ENCODE measurements around the gene MYOCOS.
"Not testable (repeated sequence)": the region's sequence is repeated elsewhere in the genome, so short reads cannot be mapped to it uniquely, and the experiment has no call there.

The MYOCOS gene

GRCh38 chr1:171606402-171606941 lies 15.6 kb upstream of the MYOCOS start:
- H3K36me3 ChIP-seq (ENCODE audit: low read depth) = no peaks in the 10 kb centered on the region
- no peaks in the 10 kb centered on the region for H3K9me3 ChIP-seq (ENCODE audit: severe bottlenecking)
- H3K27me3 ChIP-seq (ENCODE audit: insufficient read depth, poor library complexity, severe bottlenecking) = no peaks in the 10 kb centered on the region
- no peak for ATAC-seq (ENCODE audit: low read depth)
- TF ChIP-seq, protein P1, sequence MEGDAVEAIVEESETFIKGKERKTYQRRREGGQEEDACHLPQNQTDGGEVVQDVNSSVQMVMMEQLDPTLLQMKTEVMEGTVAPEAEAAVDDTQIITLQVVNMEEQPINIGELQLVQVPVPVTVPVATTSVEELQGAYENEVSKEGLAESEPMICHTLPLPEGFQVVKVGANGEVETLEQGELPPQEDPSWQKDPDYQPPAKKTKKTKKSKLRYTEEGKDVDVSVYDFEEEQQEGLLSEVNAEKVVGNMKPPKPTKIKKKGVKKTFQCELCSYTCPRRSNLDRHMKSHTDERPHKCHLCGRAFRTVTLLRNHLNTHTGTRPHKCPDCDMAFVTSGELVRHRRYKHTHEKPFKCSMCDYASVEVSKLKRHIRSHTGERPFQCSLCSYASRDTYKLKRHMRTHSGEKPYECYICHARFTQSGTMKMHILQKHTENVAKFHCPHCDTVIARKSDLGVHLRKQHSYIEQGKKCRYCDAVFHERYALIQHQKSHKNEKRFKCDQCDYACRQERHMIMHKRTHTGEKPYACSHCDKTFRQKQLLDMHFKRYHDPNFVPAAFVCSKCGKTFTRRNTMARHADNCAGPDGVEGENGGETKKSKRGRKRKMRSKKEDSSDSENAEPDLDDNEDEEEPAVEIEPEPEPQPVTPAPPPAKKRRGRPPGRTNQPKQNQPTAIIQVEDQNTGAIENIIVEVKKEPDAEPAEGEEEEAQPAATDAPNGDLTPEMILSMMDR (IDR thresholded peaks at IDR 0.05; ENCODE audit: poor library complexity, severe bottlenecking) = no peak
- H3K4me1 ChIP-seq (ENCODE audit: insufficient read depth, poor library complexity, severe bottlenecking) = no peaks in the 10 kb centered on the region
- no peak overlapping the region for H3K27ac ChIP-seq (ENCODE audit: poor library complexity, severe bottlenecking)
- DNase-seq (ENCODE audit: low spot score) = no peak
- H3K4me3 ChIP-seq (ENCODE audit: severe bottlenecking) = no peak overlapping the region

- Histone ChIP-seq H3K27me3 (ENCODE audit: insufficient read depth, poor library complexity, severe bottlenecking) (no peaks in the 10 kb centered on the region), H3K9me3 (ENCODE audit: severe bottlenecking) (no peaks in the 10 kb centered on the region), H3K36me3 (ENCODE audit: low read depth) (no peaks in the 10 kb centered on the region), H3K4me3 (ENCODE audit: severe bottlenecking) (no peak overlapping the region), H3K27ac (ENCODE audit: poor library complexity, severe bottlenecking) (no peak overlapping the region), H3K4me1 (ENCODE audit: insufficient read depth, poor library complexity, severe bottlenecking) (no peaks in the 10 kb centered on the region)
- DNase-seq (ENCODE audit: low spot score) = no peak
- TF ChIP-seq, protein P1 (IDR thresholded peaks at IDR 0.05; ENCODE audit: poor library complexity, severe bottlenecking) = no peak
- no peak for ATAC-seq (ENCODE audit: low read depth)
These were observed 11.7 kb upstream of the MYOCOS start for GRCh38 chr1:171610385-171610784.

DNA sequence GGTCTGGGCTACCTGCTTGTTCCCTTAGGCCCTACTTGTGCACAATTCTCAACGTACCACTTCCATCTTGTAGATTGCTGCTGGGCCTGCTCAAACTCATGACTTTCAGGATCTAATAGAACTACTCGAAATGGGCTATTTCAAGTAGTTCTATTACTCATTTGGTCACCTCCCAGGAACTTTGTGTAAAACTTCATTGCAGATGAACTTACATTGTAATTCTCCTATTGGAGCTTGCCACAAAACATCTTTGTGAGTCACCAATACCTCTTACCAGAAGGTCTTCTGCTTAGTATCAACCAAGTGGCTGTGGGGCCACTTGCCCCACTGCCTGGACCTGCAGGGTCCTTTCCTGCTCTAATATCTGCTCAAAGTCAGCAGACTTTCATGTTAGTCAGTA lies 10.7 kb upstream of the MYOCOS start:
- Histone ChIP-seq H3K9me3 (ENCODE audit: severe bottlenecking) (no peaks in the 10 kb centered on the region), H3K4me3 (ENCODE audit: severe bottlenecking) (no peak overlapping the region), H3K27me3 (ENCODE audit: insufficient read depth, poor library complexity, severe bottlenecking) (no peaks in the 10 kb centered on the region), H3K27ac (ENCODE audit: poor library complexity, severe bottlenecking) (no peak overlapping the region), H3K36me3 (ENCODE audit: low read depth) (no peaks in the 10 kb centered on the region), H3K4me1 (ENCODE audit: insufficient read depth, poor library complexity, severe bottlenecking) (no peaks in the 10 kb centered on the region)
- ATAC-seq (ENCODE audit: low read depth) (no peak), DNase-seq (ENCODE audit: low spot score) (no peak)
- TF ChIP-seq, protein P1 (IDR thresholded peaks at IDR 0.05; ENCODE audit: poor library complexity, severe bottlenecking) = no peak

DNA sequence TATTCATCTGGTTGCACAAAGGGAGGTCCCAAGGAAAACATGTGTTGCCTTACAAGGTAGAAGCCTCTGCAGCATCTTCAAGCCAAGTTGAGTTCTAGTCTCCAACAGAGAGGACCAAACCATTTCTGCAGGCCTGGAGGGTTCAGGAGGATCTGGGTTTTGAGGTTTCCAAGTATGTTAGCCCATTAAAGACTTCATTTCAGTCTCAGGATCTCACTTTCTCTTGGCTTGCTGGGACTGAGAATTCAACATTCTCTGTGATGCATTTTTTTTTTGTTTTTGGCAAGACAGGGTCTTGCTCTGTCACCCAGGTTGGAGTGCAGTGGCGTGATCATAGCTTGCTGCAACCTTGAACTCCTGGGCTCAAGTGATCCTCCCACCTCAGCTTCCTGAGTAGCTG lies 8.8 kb upstream of the MYOCOS start:
- no peak for DNase-seq (ENCODE audit: low spot score)
- Histone ChIP-seq H3K27me3 (ENCODE audit: insufficient read depth, poor library complexity, severe bottlenecking) (no peaks in the 10 kb centered on the region), H3K9me3 (ENCODE audit: severe bottlenecking) (no peaks in the 10 kb centered on the region), H3K27ac (ENCODE audit: poor library complexity, severe bottlenecking) (no peak overlapping the region), H3K4me3 (ENCODE audit: severe bottlenecking) (no peak overlapping the region), H3K4me1 (ENCODE audit: insufficient read depth, poor library complexity, severe bottlenecking) (no peaks in the 10 kb centered on the region), H3K36me3 (ENCODE audit: low read depth) (no peaks in the 10 kb centered on the region)
- no peak for ATAC-seq (ENCODE audit: low read depth)
- TF ChIP-seq, protein P1 (IDR thresholded peaks at IDR 0.05; ENCODE audit: poor library complexity, severe bottlenecking) = no peak

DNA sequence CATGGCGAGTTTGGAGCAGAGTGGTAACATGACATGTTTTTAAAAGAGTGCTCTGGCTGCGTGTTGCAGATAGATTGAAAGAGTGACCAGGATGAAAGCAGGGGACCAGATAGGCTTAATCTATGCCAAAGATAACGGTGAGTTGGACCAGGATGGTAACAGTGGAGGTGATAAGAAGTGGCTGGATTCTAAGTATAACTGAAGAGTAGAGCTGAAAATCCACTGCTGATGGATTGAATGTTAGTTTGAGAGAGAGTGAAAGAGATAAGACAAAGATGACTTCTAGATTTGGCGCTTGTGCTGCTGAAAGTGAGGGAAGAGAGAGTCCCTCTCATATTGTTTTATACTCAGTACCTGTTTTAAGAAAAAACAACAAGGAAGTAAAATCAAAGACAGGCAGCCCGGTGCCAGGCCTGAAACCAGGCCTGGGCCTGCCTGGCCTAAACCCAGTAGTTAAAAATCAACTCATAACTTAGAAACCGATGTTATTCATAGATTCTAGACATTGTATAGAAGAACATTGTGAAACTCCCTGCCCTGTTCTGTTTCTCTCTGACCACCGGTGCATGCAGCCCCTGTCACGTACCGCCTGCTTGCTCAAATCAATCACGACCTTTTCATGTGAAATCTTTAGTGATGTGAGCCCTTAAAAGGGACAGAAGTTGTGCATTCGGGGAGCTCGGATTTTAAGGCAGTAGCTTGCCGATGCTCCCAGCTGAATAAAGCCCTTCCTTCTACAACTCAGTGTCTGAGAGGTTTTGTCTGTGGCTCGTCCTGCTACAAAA lies 6.7 kb upstream of the MYOCOS start:
- not testable (repeated sequence) for DNase-seq (ENCODE audit: low spot score); H3K27me3 ChIP-seq (ENCODE audit: insufficient read depth, poor library complexity, severe bottlenecking); H3K4me1 ChIP-seq (ENCODE audit: insufficient read depth, poor library complexity, severe bottlenecking); H3K4me3 ChIP-seq (ENCODE audit: severe bottlenecking); H3K36me3 ChIP-seq (ENCODE audit: low read depth); ATAC-seq (ENCODE audit: low read depth); H3K27ac ChIP-seq (ENCODE audit: poor library complexity, severe bottlenecking); H3K9me3 ChIP-seq (ENCODE audit: severe bottlenecking)
